Effector memory CD8-positive, alpha-beta T cell (primary cell): ENCODE measurements around the gene MT1E.
"Not testable (repeated sequence)": the region's sequence is repeated elsewhere in the genome, so short reads cannot be mapped to it uniquely, and the experiment has no call there.

Source experiments
- ATAC-seq: fragments of 150-1000 bp; cut with Tn5 transposase; replicated peaks from 2 replicates; pipeline ENCODE4 v1.10.0; 2021; ENCODE audit warnings: mild to moderate bottlenecking, moderate library complexity
- DNase-seq, 3 experiments: peaks; one replicate each; pipeline ENCODE4 v3.0.0; 2021
- H3K27ac Mint-ChIP-seq, 2 donors: one replicate each; pipeline ENCODE4 v1.8.0; 2022; ENCODE audit warnings: mild to moderate bottlenecking in 2 of 2, mixed read lengths in 2 of 2, moderate library complexity in 2 of 2
- H3K27me3 Mint-ChIP-seq, 2 donors: one replicate each; pipeline ENCODE4 v1.8.0; 2022; ENCODE audit warnings: mixed read lengths in 2 of 2
- H3K36me3 Mint-ChIP-seq: one replicate; pipeline ENCODE4 v1.8.0; 2022; ENCODE audit warnings: mild to moderate bottlenecking, moderate library complexity, mixed read lengths; ENCODE audit not compliant: insufficient read depth
- H3K4me1 Mint-ChIP-seq, 2 donors: one replicate each; pipeline ENCODE4 v1.8.0; 2022; ENCODE audit warnings: low read depth in 2 of 2, mixed read lengths in 2 of 2
- H3K4me3 Mint-ChIP-seq, 2 donors: one replicate each; pipeline ENCODE4 v1.8.0; 2022; ENCODE audit warnings: mild to moderate bottlenecking in 2 of 2, mixed read lengths in 2 of 2, moderate library complexity in 2 of 2
- H3K9me3 Mint-ChIP-seq, 2 donors: one replicate each; pipeline ENCODE4 v1.8.0; 2022; ENCODE audit warnings: mixed read lengths in 2 of 2
- total RNA-seq, 9 experiments: gene quantifications; one replicate each; lab custom pipeline; 2026; lab: John Stamatoyannopoulos, UW

MT1E gene
- 0.95 to 9.2 (median 1.6) reads per million in 9 experiments for total RNA-seq

GRCh38 chr16:56625140-56625942, at the start of gene MT1E:
TSS of gene MT1E (plus strand) at chr16:56625781. CDS start at chr16:56625852, 71 bp downstream.
- Mint-ChIP-seq H3K9me3 (no peaks in the 10 kb centered on the region), H3K36me3 (peaks cover 2% of the 10 kb centered on the region), H3K4me3 (peak within 1 kb of the TSS; percentile 94 to 95), H3K4me1 (peaks cover 12 to 13% of the 10 kb centered on the region in 2 donors), H3K27me3 (peaks cover 0 to 36% of the 10 kb centered on the region in 2 donors), H3K27ac (peak within 1 kb of the TSS; percentile 85 to 90)
- DNase-seq (peak in 2 of 3 experiments; percentile 38 to 56), ATAC-seq (peak; percentile 95)

GRCh38 chr16:56576585-56577299, 48.8 kb upstream of the MT1E start:
- H3K27ac Mint-ChIP-seq = no peak overlapping the region
- no peaks in the 10 kb centered on the region for H3K36me3 Mint-ChIP-seq
- peak; percentile 82 to 87 (median 83) for DNase-seq
- no peaks in the 10 kb centered on the region for H3K9me3 Mint-ChIP-seq
- H3K4me1 Mint-ChIP-seq = peaks cover 0 to 4% of the 10 kb centered on the region in 2 donors
- H3K4me3 Mint-ChIP-seq = no peak overlapping the region
- H3K27me3 Mint-ChIP-seq = peaks cover 0 to 16% of the 10 kb centered on the region in 2 donors
- ATAC-seq = peak; percentile 99

GRCh38 chr16:56577300-56577625, 48.3 kb upstream of the MT1E start:
- H3K36me3 Mint-ChIP-seq = no peaks in the 10 kb centered on the region
- DNase-seq (no peak), ATAC-seq (no peak)
- H3K4me1 Mint-ChIP-seq = peaks cover 0 to 5% of the 10 kb centered on the region in 2 donors
- no peaks in the 10 kb centered on the region for H3K9me3 Mint-ChIP-seq
- peaks cover 0 to 21% of the 10 kb centered on the region in 2 donors for H3K27me3 Mint-ChIP-seq
- H3K27ac Mint-ChIP-seq = no peak overlapping the region
- H3K4me3 Mint-ChIP-seq = no peak overlapping the region

- Mint-ChIP-seq H3K4me1 (peaks cover 0 to 6% of the 10 kb centered on the region in 2 donors), H3K9me3 (no peaks in the 10 kb centered on the region), H3K36me3 (no peaks in the 10 kb centered on the region), H3K4me3 (no peak overlapping the region), H3K27me3 (peaks cover 7 to 50% of the 10 kb centered on the region in 2 donors), H3K27ac (no peak overlapping the region)
- DNase-seq = no peak
- ATAC-seq = no peak
Measured at GRCh38 chr16:56580391-56581048, 45.1 kb upstream of the MT1E start.

- not testable (repeated sequence) for H3K9me3 Mint-ChIP-seq, ATAC-seq, H3K36me3 Mint-ChIP-seq, DNase-seq, H3K4me1 Mint-ChIP-seq, H3K4me3 Mint-ChIP-seq, H3K27ac Mint-ChIP-seq
- H3K27me3 Mint-ChIP-seq = peaks cover 23 to 73% of the 10 kb centered on the region in 2 donors
Measured at GRCh38 chr16:56582911-56583310, 42.7 kb upstream of the MT1E start.

GRCh38 chr16:56583351-56584168, 42.0 kb upstream of the MT1E start:
- H3K27ac Mint-ChIP-seq = no peak overlapping the region
- H3K27me3 Mint-ChIP-seq = peaks cover 29 to 79% of the 10 kb centered on the region in 2 donors
- H3K9me3 Mint-ChIP-seq = no peaks in the 10 kb centered on the region
- no peak overlapping the region for H3K4me3 Mint-ChIP-seq
- H3K4me1 Mint-ChIP-seq = peaks cover under 1 to 2% of the 10 kb centered on the region in 2 donors
- ATAC-seq (no peak), DNase-seq (no peak)
- H3K36me3 Mint-ChIP-seq = no peaks in the 10 kb centered on the region

GRCh38 chr16:56584276-56584675, 41.3 kb upstream of the MT1E start:
- no peak for ATAC-seq
- H3K9me3 Mint-ChIP-seq = no peaks in the 10 kb centered on the region
- H3K4me3 Mint-ChIP-seq = no peak overlapping the region

GRCh38 chr16:56588781-56589140, 36.8 kb upstream of the MT1E start:
- DNase-seq (no peak), ATAC-seq (no peak)
- H3K27ac Mint-ChIP-seq = no peak overlapping the region
- H3K9me3 Mint-ChIP-seq = no peaks in the 10 kb centered on the region
- peaks cover 14 to 15% of the 10 kb centered on the region in 2 donors for H3K4me1 Mint-ChIP-seq
- peak overlapping the region; percentile 80 to 85 for H3K4me3 Mint-ChIP-seq
- H3K27me3 Mint-ChIP-seq = peaks cover 56 to 86% of the 10 kb centered on the region in 2 donors
- H3K36me3 Mint-ChIP-seq = no peaks in the 10 kb centered on the region

More at GRCh38 chr16:56584276-56584675, 41.3 kb upstream of the MT1E start:
- H3K36me3 Mint-ChIP-seq = no peaks in the 10 kb centered on the region
- peaks cover 5% of the 10 kb centered on the region in 2 donors for H3K4me1 Mint-ChIP-seq
- H3K27ac Mint-ChIP-seq = no peak overlapping the region
- DNase-seq = no peak
- H3K27me3 Mint-ChIP-seq = peaks cover 36 to 87% of the 10 kb centered on the region in 2 donors

- peak; percentile 66 for ATAC-seq
- peaks cover 52 to 80% of the 10 kb centered on the region in 2 donors for H3K27me3 Mint-ChIP-seq
- peaks cover 14 to 15% of the 10 kb centered on the region in 2 donors for H3K4me1 Mint-ChIP-seq
- no peaks in the 10 kb centered on the region for H3K9me3 Mint-ChIP-seq
- peak within 1 kb of the TSS; percentile 80 to 85 for H3K4me3 Mint-ChIP-seq
- no peak within 1 kb of the TSS for H3K27ac Mint-ChIP-seq
- DNase-seq = no peak
- H3K36me3 Mint-ChIP-seq = peaks cover 4% of the 10 kb centered on the region
Measured at GRCh38 chr16:56589141-56590039, 36.2 kb upstream of the MT1E start, which contains the start of gene MT3. TSS of gene MT3 (plus strand) at chr16:56589528. CDS start at chr16:56589591, 63 bp downstream.

- DNase-seq (no peak), ATAC-seq (no peak)
- no peak overlapping the region for H3K4me3 Mint-ChIP-seq
- no peaks in the 10 kb centered on the region for H3K9me3 Mint-ChIP-seq
- H3K4me1 Mint-ChIP-seq = peaks cover 14 to 15% of the 10 kb centered on the region in 2 donors
- peaks cover 4% of the 10 kb centered on the region for H3K36me3 Mint-ChIP-seq
- peaks cover 42 to 59% of the 10 kb centered on the region in 2 donors for H3K27me3 Mint-ChIP-seq
- H3K27ac Mint-ChIP-seq = no peak overlapping the region
Measured at GRCh38 chr16:56591377-56592060, 34.1 kb upstream of the MT1E start.

GRCh38 chr16:56593573-56594291, 31.8 kb upstream of the MT1E start:
- peaks cover 25 to 38% of the 10 kb centered on the region in 2 donors for H3K27me3 Mint-ChIP-seq
- no peaks in the 10 kb centered on the region for H3K9me3 Mint-ChIP-seq
- H3K4me1 Mint-ChIP-seq = peaks cover 12 to 13% of the 10 kb centered on the region in 2 donors
- H3K36me3 Mint-ChIP-seq = peaks cover 4% of the 10 kb centered on the region
- ATAC-seq (no peak), DNase-seq (no peak)
- no peak overlapping the region for H3K4me3 Mint-ChIP-seq
- no peak overlapping the region for H3K27ac Mint-ChIP-seq
